Cardiac muscle cell (in vitro differentiated cells and primary cell): ENCODE data around the gene PLCD3. TPM values are rescaled to one million over a fixed set of nuclear protein-coding genes. Genes with fewer than 3 reads are reported as not detected.

Source experiments
- DNase-seq, 2 donors: peaks; one replicate each; pipeline versions ENCODE4 v3.0.0 to v3.0.0-alpha.2; 2010 to 2017; ENCODE audit warnings: low read depth in 1 of 2, low spot score in 1 of 2
- H3K27ac ChIP-seq: fragments of 200-600 bp; sonication (generic); 2 replicates; pipeline ENCODE4 v1.5.1; 2016
- H3K27me3 ChIP-seq: fragments of 200-600 bp; sonication (generic); 2 replicates; pipeline ENCODE4 v1.6.0; 2016; ENCODE audit warnings: control low read depth
- H3K36me3 ChIP-seq: fragments of 200-600 bp; sonication (generic); 2 replicates; pipeline ENCODE4 v1.5.1; 2016; ENCODE audit warnings: control low read depth
- H3K4me1 ChIP-seq: fragments of 200-600 bp; sonication (generic); 2 replicates; pipeline ENCODE4 v1.8.1; 2017; ENCODE audit warnings: low read depth, mild to moderate bottlenecking, mixed run types
- H3K4me3 ChIP-seq: fragments of 200-600 bp; sonication (generic); 2 replicates; pipeline ENCODE4 v1.5.1; 2016; ENCODE audit warnings: mild to moderate bottlenecking
- H3K9me3 ChIP-seq: fragments of 200-600 bp; sonication (generic); 2 replicates; pipeline ENCODE4 v1.5.1; 2017; ENCODE audit warnings: low read depth, mild to moderate bottlenecking, control low read depth
- polyA plus RNA-seq: library from polyadenylated mRNA; unstranded; fragments of >200 nt; fragmentation: Nextera tagmentation; extraction: Ambion mirVana; gene quantifications from 2 replicates; pipeline ENCODE4 v1.2.1, GENCODE V29; 2016
- total RNA-seq: library from RNA; depleted of rRNA; stranded (reverse); fragments of >200 nt; gene quantifications from 2 replicates; pipeline ENCODE4 v1.2.3, GENCODE V29; 2016
- TF ChIP-seq, protein P1 (sequence below): IDR thresholded peaks from 2 replicates; pipeline ENCODE4 v1.5.1; 2012; ENCODE audit warnings: low read depth, mild to moderate bottlenecking, low read length

PLCD3 gene
- total and polyA plus RNA-seq, 2 experiments from 2014 or later: 36.0 to 66.3 TPM

DNA sequence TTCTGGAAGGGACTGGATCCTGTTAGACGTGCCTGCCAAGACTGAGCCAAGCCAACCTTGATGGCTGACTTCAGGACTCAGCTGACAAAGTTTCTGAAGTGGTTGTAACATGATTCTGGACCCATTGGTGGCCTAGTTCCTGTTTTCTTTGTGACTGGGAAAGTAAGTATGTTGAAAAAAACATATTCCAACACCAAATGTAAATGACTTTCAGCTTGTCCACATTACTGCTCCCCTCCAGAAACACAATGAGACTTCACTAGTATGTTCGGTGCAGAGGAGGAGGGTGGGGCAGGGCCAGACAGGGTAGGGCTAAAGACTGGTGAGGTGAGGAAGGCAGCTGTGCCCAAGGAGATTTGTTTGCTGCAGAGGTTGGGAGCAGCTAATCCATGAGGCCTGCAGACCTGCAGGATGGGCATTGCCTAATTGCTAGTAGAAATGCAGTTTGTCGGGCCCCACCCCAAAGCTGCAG, 44.8 kb downstream of the PLCD3 start:
- Histone ChIP-seq H3K36me3 (peaks cover 65% of the 10 kb centered on the region), H3K27ac (no peak overlapping the region), H3K9me3 (no peaks in the 10 kb centered on the region), H3K4me1 (no peaks in the 10 kb centered on the region), H3K27me3 (no peaks in the 10 kb centered on the region), H3K4me3 (no peak overlapping the region)
- no peak for DNase-seq
- TF ChIP-seq, protein P1, sequence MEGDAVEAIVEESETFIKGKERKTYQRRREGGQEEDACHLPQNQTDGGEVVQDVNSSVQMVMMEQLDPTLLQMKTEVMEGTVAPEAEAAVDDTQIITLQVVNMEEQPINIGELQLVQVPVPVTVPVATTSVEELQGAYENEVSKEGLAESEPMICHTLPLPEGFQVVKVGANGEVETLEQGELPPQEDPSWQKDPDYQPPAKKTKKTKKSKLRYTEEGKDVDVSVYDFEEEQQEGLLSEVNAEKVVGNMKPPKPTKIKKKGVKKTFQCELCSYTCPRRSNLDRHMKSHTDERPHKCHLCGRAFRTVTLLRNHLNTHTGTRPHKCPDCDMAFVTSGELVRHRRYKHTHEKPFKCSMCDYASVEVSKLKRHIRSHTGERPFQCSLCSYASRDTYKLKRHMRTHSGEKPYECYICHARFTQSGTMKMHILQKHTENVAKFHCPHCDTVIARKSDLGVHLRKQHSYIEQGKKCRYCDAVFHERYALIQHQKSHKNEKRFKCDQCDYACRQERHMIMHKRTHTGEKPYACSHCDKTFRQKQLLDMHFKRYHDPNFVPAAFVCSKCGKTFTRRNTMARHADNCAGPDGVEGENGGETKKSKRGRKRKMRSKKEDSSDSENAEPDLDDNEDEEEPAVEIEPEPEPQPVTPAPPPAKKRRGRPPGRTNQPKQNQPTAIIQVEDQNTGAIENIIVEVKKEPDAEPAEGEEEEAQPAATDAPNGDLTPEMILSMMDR: no peak

DNA sequence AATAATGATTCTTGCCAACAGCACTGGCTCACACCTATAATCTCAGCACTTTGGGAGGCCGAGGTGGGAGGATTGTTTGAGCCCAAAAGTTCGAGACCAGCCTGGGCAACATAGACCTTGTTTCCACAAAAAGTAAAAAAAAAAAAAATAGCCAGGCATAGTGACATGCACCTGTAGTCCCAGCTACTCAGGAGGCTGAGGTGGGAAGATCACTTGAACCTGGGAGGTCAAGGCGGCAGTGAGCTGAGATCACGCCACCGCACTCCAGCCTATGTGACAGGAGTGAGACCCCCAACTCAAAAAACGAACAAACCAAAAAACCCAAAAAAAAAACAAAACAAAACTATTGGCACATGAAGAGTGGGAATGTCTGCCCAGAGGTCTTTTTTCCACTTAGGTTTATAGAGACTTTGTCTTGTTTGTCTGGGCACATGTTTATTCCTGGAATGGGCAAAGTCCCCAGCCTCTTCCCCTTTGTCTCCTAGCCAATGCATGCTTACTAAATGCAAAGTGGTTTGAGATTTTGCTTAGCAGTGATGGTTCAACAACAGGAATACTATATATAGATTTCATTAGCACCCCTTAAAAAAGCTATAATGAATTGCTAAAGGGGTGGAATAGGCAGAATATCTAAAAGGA, 45.3 kb downstream of the PLCD3 start:
- Histone ChIP-seq H3K27ac (no peak overlapping the region), H3K27me3 (no peaks in the 10 kb centered on the region), H3K4me1 (no peaks in the 10 kb centered on the region), H3K9me3 (no peaks in the 10 kb centered on the region), H3K36me3 (peaks cover 66% of the 10 kb centered on the region), H3K4me3 (no peak overlapping the region)
- TF ChIP-seq, protein P1: no peak
- DNase-seq: no peak

DNA sequence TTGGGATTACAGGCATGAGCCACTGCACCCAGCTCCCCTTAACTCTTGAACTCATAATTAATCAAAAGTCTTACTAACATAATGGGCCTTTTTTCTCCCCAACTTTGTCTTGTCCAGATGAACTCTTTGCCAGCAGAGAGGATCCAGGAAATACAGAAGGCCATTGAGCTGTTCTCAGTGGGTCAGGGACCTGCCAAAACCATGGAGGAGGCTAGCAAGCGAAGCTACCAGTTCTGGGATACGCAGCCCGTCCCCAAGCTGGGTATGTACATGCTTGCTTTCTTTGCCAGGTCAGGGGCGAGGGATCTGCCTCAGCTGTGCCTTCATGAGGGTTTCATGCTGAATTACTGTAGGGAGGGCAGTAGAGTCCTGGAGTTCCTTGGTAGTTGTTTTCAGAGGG, 45.9 kb downstream of the PLCD3 start:
- Histone ChIP-seq H3K27ac (no peak overlapping the region), H3K9me3 (no peaks in the 10 kb centered on the region), H3K36me3 (peaks cover 65% of the 10 kb centered on the region), H3K4me1 (no peaks in the 10 kb centered on the region), H3K4me3 (no peak overlapping the region), H3K27me3 (no peaks in the 10 kb centered on the region)
- no peak for DNase-seq
- TF ChIP-seq, protein P1: no peak

DNA sequence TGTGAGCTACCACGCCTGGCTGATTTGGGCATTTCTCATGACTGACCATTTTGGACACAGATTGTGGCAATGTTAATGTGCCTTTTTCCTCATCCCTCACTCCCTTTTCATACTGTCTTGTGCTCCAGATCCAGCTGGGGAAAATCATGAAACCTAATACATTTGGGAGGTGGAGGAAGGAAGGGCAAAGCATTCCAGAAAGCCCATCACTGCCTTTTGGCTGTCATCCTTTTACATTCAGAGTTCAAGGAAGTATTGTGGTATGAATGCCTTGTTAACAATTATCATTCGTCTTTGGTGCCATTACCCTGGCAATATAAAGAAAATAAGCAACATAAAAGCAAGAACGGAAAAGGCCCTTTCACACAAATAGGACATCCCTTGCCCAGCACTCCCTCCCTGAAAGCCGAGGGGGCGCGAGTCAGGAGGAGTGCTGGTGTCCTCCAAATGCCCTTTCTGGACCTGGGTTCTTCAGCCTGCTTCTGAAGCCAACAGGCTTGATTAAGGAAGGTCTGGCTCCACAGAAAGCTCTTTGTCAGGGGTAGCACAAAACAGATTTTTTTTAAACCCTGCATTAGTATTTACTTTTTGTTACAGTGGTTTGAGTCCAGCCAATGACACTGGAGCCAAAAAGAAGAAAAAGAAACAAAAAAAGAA, 51.1 kb downstream of the PLCD3 start:
- TF ChIP-seq, protein P1: no peak
- H3K4me1 ChIP-seq: no peaks in the 10 kb centered on the region
- no peaks in the 10 kb centered on the region for H3K9me3 ChIP-seq
- no peak overlapping the region for H3K4me3 ChIP-seq
- H3K36me3 ChIP-seq: peaks cover 36% of the 10 kb centered on the region
- H3K27me3 ChIP-seq: no peaks in the 10 kb centered on the region
- DNase-seq: no peak
- H3K27ac ChIP-seq: peak overlapping the region; percentile 68

DNA sequence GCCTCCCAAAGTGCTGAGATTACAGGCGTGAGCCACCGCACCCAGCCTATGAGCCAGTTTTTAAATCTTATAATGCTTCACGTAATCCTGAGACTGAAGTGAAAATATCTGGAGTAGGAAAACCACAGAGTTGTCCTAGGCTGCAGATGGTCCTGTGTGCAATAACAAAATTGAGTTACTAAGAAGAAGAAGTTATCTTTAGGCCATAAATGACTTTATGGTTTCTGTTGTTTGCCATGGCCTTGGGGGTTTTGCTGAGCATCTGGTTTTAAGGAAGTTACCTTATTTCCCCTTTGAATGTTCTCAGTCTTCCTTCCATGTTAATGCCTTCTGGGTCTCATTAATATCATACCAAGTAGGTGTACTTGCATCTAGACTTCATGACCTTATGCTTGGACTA, 54.7 kb downstream of the PLCD3 start:
- Histone ChIP-seq H3K4me3 (no peak overlapping the region), H3K27me3 (no peaks in the 10 kb centered on the region), H3K4me1 (no peaks in the 10 kb centered on the region), H3K36me3 (peaks cover 17% of the 10 kb centered on the region), H3K27ac (no peak overlapping the region), H3K9me3 (no peaks in the 10 kb centered on the region)
- no peak for DNase-seq
- TF ChIP-seq, protein P1: no peak
